HG03571 (cell line): ENCODE measurements around the gene PRKAR1B.
"Not testable (repeated sequence)": the region's sequence is repeated elsewhere in the genome, so short reads cannot be mapped to it uniquely, and the experiment has no call there.

ENCODE experiments used
- ATAC-seq: cut with Tn5 transposase; IDR thresholded peaks from one replicate; pipeline ENCODE4 v1.9.1; 2021; ENCODE audit not compliant: unreplicated experiment

The PRKAR1B gene

GRCh38 chr7:672891-673290, 54.2 kb downstream of the PRKAR1B start:
- ATAC-seq: no peak

GRCh38 chr7:671415-672042, 55.6 kb downstream of the PRKAR1B start:
- ATAC-seq: no peak

GRCh38 chr7:670501-671390, 56.3 kb downstream of the PRKAR1B start:
- ATAC-seq: no peak

- no peak for ATAC-seq
Measured at GRCh38 chr7:668958-669357, 58.1 kb downstream of the PRKAR1B start.

GRCh38 chr7:668139-668931, 58.7 kb downstream of the PRKAR1B start:
- ATAC-seq: no peak

- no peak for ATAC-seq
Measured at GRCh38 chr7:666454-667292, 60.4 kb downstream of the PRKAR1B start.

GRCh38 chr7:665736-666453, 61.2 kb downstream of the PRKAR1B start:
- no peak for ATAC-seq

GRCh38 chr7:664997-665735, 61.9 kb downstream of the PRKAR1B start:
- no peak for ATAC-seq

- ATAC-seq: no peak
Measured at GRCh38 chr7:664402-664775, 62.7 kb downstream of the PRKAR1B start.

GRCh38 chr7:662576-662975, 64.5 kb downstream of the PRKAR1B start:
- no peak for ATAC-seq

GRCh38 chr7:659996-660395, 67.1 kb downstream of the PRKAR1B start:
- ATAC-seq: no peak

- no peak for ATAC-seq
Measured at GRCh38 chr7:659306-659847, 67.7 kb downstream of the PRKAR1B start.

GRCh38 chr7:657565-658119, 69.4 kb downstream of the PRKAR1B start:
- no peak for ATAC-seq

- not testable (repeated sequence) for ATAC-seq
Measured at GRCh38 chr7:657010-657409, 70.1 kb downstream of the PRKAR1B start.

- ATAC-seq: no peak
Measured at GRCh38 chr7:655758-656157, 71.3 kb downstream of the PRKAR1B start.

- no peak for ATAC-seq
Measured at GRCh38 chr7:653829-654764, 73.0 kb downstream of the PRKAR1B start.

- no peak for ATAC-seq
Measured at GRCh38 chr7:652881-653280, 74.2 kb downstream of the PRKAR1B start.

GRCh38 chr7:652167-652566, 74.9 kb downstream of the PRKAR1B start:
- not testable (repeated sequence) for ATAC-seq
